ENCODE measurements around the gene PTPRG. TPM values are rescaled to one million over a fixed set of nuclear protein-coding genes. Genes with fewer than 3 reads are reported as not detected.

Gene PTPRG
- total RNA-seq, 1 experiment from 2014 or later: 9.2 TPM

DNA sequence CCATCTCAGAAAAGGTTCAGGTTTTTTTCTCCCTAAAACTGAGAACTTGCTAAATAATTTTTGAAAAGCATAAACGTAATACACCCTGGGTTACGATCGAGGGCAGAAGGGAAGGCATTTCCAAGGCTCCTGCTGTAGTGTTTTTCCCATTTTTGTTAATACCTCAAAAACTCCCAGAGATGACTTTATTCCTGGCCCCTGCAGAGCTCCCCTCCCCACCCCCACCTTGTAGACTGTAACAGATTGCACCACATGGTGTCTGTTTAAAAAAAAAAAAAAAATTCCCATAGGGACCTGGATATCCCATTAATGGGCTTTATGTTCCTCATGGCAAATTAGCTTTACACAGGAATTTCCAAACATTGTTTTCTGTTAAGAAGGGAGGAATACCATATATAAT is 773.8 kb downstream of the PTPRG start:
- no peak for DNase-seq (ENCODE audit: low read depth)

GRCh38 chr3:62343755-62344154 is 782.4 kb downstream of the PTPRG start:
- DNase-seq (ENCODE audit: low read depth): no peak

Measured in M059J (cell line).